Measurements from ENCODE around the gene S100A16. TPM values are rescaled to one million over a fixed set of nuclear protein-coding genes. Genes with fewer than 3 reads are reported as not detected.
"Not testable (repeated sequence)": the region's sequence is repeated elsewhere in the genome, so short reads cannot be mapped to it uniquely, and the experiment has no call there.

Gene S100A16
- total RNA-seq, 1 experiment from 2014 or later = 36.5 TPM

GRCh38 chr1:153642161-153642560 lies 29.2 kb upstream of the S100A16 start:
- no peak for DNase-seq (ENCODE audit: low read depth, low spot score)
- in situ Hi-C loops (cut with HindIII; ENCODE audit: low pct_unique_long_range_greater_than_20kb, low sequenced_read_pairs) = no loop called here

GRCh38 chr1:153640861-153641260 lies 27.9 kb upstream of the S100A16 start:
- in situ Hi-C loops (cut with HindIII; ENCODE audit: low pct_unique_long_range_greater_than_20kb, low sequenced_read_pairs) = no loop called here
- DNase-seq (ENCODE audit: low read depth, low spot score) = no peak

GRCh38 chr1:153640213-153640612 lies 27.3 kb upstream of the S100A16 start:
- DNase-seq (ENCODE audit: low read depth, low spot score); in situ Hi-C loops (cut with HindIII; ENCODE audit: low pct_unique_long_range_greater_than_20kb, low sequenced_read_pairs): not testable (repeated sequence)

GRCh38 chr1:153639280-153639679 lies 26.3 kb upstream of the S100A16 start:
- no peak for DNase-seq (ENCODE audit: low read depth, low spot score)
- in situ Hi-C loops (cut with HindIII; ENCODE audit: low pct_unique_long_range_greater_than_20kb, low sequenced_read_pairs) = no loop called here

GRCh38 chr1:153638261-153638660 lies 25.3 kb upstream of the S100A16 start:
- in situ Hi-C loops (cut with HindIII; ENCODE audit: low pct_unique_long_range_greater_than_20kb, low sequenced_read_pairs) = no loop called here
- no peak for DNase-seq (ENCODE audit: low read depth, low spot score)

GRCh38 chr1:153636312-153636711 lies 23.4 kb upstream of the S100A16 start:
- DNase-seq (ENCODE audit: low read depth, low spot score) = no peak
- in situ Hi-C loops (cut with HindIII; ENCODE audit: low pct_unique_long_range_greater_than_20kb, low sequenced_read_pairs) = no loop called here

GRCh38 chr1:153635872-153636271 lies 22.9 kb upstream of the S100A16 start:
- in situ Hi-C loops (cut with HindIII; ENCODE audit: low pct_unique_long_range_greater_than_20kb, low sequenced_read_pairs) = no loop called here
- DNase-seq (ENCODE audit: low read depth, low spot score) = no peak

GRCh38 chr1:153633754-153634665 lies 21.1 kb upstream of the S100A16 start, which contains the start of gene CHTOP:
Gene CHTOP (plus strand): TSS chr1:153634066. CDS start chr1:153636589, 2,523 bp downstream.
- in situ Hi-C loops (cut with HindIII; ENCODE audit: low pct_unique_long_range_greater_than_20kb, low sequenced_read_pairs) = no loop called here
- peak; percentile 100 for DNase-seq (ENCODE audit: low read depth, low spot score)

GRCh38 chr1:153633161-153633753 lies 20.3 kb upstream of the S100A16 start:
- in situ Hi-C loops (cut with HindIII; ENCODE audit: low pct_unique_long_range_greater_than_20kb, low sequenced_read_pairs) = no loop called here
- DNase-seq (ENCODE audit: low read depth, low spot score) = no peak

- DNase-seq (ENCODE audit: low read depth, low spot score) = no peak
- in situ Hi-C loops (cut with HindIII; ENCODE audit: low pct_unique_long_range_greater_than_20kb, low sequenced_read_pairs) = no loop called here
These were observed 18.4 kb upstream of the S100A16 start for GRCh38 chr1:153631047-153632022.

GRCh38 chr1:153630384-153630783 lies 17.4 kb upstream of the S100A16 start:
- in situ Hi-C loops (cut with HindIII; ENCODE audit: low pct_unique_long_range_greater_than_20kb, low sequenced_read_pairs) = no loop called here
- no peak for DNase-seq (ENCODE audit: low read depth, low spot score)

GRCh38 chr1:153629971-153630370 lies 17.0 kb upstream of the S100A16 start:
- in situ Hi-C loops (cut with HindIII; ENCODE audit: low pct_unique_long_range_greater_than_20kb, low sequenced_read_pairs) = no loop called here
- DNase-seq (ENCODE audit: low read depth, low spot score) = peak; percentile 45

GRCh38 chr1:153629343-153629665 lies 16.4 kb upstream of the S100A16 start:
- DNase-seq (ENCODE audit: low read depth, low spot score) = no peak
- in situ Hi-C loops (cut with HindIII; ENCODE audit: low pct_unique_long_range_greater_than_20kb, low sequenced_read_pairs) = no loop called here

- in situ Hi-C loops (cut with HindIII; ENCODE audit: low pct_unique_long_range_greater_than_20kb, low sequenced_read_pairs) = no loop called here
- no peak for DNase-seq (ENCODE audit: low read depth, low spot score)
These were observed 15.9 kb upstream of the S100A16 start for GRCh38 chr1:153628638-153629342.

- in situ Hi-C loops (cut with HindIII; ENCODE audit: low pct_unique_long_range_greater_than_20kb, low sequenced_read_pairs) = no loop called here
- peak; percentile 97 for DNase-seq (ENCODE audit: low read depth, low spot score)
These were observed 15.0 kb upstream of the S100A16 start, which contains the start of gene S100A1 for GRCh38 chr1:153627715-153628626. Gene S100A1 (plus strand): TSS chr1:153628434. CDS start chr1:153630522, 2,088 bp downstream.

All from SK-MEL-5 (cell line).